Measurements from ENCODE around the gene SLC12A6.
"Not testable (repeated sequence)": the region's sequence is repeated elsewhere in the genome, so short reads cannot be mapped to it uniquely, and the experiment has no call there.

DNA sequence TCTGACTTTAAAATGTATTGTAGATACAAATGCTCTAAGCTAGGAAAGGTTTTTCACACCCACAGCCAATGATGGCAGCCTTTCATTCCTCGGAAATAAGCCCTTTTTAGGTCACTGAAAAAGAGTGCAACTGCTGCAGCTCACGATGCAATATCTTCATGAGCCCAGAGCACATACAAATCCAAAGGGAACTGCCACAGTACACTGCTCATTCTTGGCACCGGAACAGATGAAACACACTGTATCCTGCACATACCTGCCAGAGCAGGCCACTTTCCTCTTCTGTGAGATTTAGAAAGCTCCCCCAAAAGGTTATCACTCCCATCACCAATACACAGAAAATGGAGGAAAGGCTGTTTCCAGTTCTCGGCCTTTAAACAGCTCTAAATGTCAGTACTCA, 42.9 kb upstream of the SLC12A6 start:
- not testable (repeated sequence) for TF ChIP-seq POLR2A (IDR thresholded peaks at IDR 0.05)
- TF ChIP-seq, protein P1, sequence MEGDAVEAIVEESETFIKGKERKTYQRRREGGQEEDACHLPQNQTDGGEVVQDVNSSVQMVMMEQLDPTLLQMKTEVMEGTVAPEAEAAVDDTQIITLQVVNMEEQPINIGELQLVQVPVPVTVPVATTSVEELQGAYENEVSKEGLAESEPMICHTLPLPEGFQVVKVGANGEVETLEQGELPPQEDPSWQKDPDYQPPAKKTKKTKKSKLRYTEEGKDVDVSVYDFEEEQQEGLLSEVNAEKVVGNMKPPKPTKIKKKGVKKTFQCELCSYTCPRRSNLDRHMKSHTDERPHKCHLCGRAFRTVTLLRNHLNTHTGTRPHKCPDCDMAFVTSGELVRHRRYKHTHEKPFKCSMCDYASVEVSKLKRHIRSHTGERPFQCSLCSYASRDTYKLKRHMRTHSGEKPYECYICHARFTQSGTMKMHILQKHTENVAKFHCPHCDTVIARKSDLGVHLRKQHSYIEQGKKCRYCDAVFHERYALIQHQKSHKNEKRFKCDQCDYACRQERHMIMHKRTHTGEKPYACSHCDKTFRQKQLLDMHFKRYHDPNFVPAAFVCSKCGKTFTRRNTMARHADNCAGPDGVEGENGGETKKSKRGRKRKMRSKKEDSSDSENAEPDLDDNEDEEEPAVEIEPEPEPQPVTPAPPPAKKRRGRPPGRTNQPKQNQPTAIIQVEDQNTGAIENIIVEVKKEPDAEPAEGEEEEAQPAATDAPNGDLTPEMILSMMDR (IDR thresholded peaks at IDR 0.05), result not testable (repeated sequence)

Measured in heart left ventricle (tissue), 13 donors.